ENCODE measurements around the gene CDK6.

Gene CDK6

GRCh38 chr7:92731335-92732063 lies 104.9 kb downstream of the CDK6 start:
- DNase-seq, result no peak

- DNase-seq, result no peak
These were observed 105.6 kb downstream of the CDK6 start for GRCh38 chr7:92730808-92731207.

- DNase-seq, result no peak
These were observed 106.6 kb downstream of the CDK6 start for GRCh38 chr7:92729751-92730150.

- DNase-seq, result no peak
These were observed 107.2 kb downstream of the CDK6 start for GRCh38 chr7:92729172-92729571.

- DNase-seq, result no peak
These were observed 108.6 kb downstream of the CDK6 start for GRCh38 chr7:92727755-92728154.

GRCh38 chr7:92725161-92725925 lies 111.0 kb downstream of the CDK6 start:
- no peak for DNase-seq

- DNase-seq, result no peak
These were observed 112.4 kb downstream of the CDK6 start for GRCh38 chr7:92723943-92724342.

- no peak for DNase-seq
These were observed 113.2 kb downstream of the CDK6 start for GRCh38 chr7:92723205-92723604.

GRCh38 chr7:92722541-92722940 lies 113.8 kb downstream of the CDK6 start:
- no peak for DNase-seq

GRCh38 chr7:92720604-92721350 lies 115.6 kb downstream of the CDK6 start:
- DNase-seq, result no peak

GRCh38 chr7:92717993-92718716 lies 118.2 kb downstream of the CDK6 start:
- DNase-seq, result no peak

- no peak for DNase-seq
These were observed 118.8 kb downstream of the CDK6 start for GRCh38 chr7:92717623-92717992.

- no peak for DNase-seq
These were observed 119.4 kb downstream of the CDK6 start for GRCh38 chr7:92716825-92717580.

- no peak for DNase-seq
These were observed 120.4 kb downstream of the CDK6 start for GRCh38 chr7:92715963-92716362.

- DNase-seq, result no peak
These were observed 121.6 kb downstream of the CDK6 start for GRCh38 chr7:92714767-92715166.

GRCh38 chr7:92714280-92714679 lies 122.1 kb downstream of the CDK6 start:
- no peak for DNase-seq

GRCh38 chr7:92709912-92710311 lies 126.5 kb downstream of the CDK6 start:
- no peak for DNase-seq

GRCh38 chr7:92709150-92709549 lies 127.2 kb downstream of the CDK6 start:
- DNase-seq, result no peak

- DNase-seq, result no peak
These were observed 128.0 kb downstream of the CDK6 start for GRCh38 chr7:92708111-92709042.

- no peak for DNase-seq
These were observed 128.9 kb downstream of the CDK6 start for GRCh38 chr7:92707435-92707834.

GRCh38 chr7:92706563-92706962 lies 129.8 kb downstream of the CDK6 start:
- no peak for DNase-seq

Data from KG1 (cell line).